HepG2 (cell line): Measurements from ENCODE around the gene TMCC1. TPM values are rescaled to one million over a fixed set of nuclear protein-coding genes. Genes with fewer than 3 reads are reported as not detected.

Experiments
- ARNT2 ChIP-seq: sonication (generic); formaldehyde crosslinking; IDR thresholded peaks from 2 replicates; pipeline ENCODE4 v1.8.0; 2022; ENCODE audit warnings: mild to moderate bottlenecking, low read depth, missing genetic modification reagents, moderate library complexity
- IRX3 ChIP-seq: sonication (generic); formaldehyde crosslinking; IDR thresholded peaks from 2 replicates; pipeline ENCODE4 v1.8.1; 2023; ENCODE audit warnings: mild to moderate bottlenecking, low read depth, missing genetic modification reagents, borderline replicate concordance
- KDM4B ChIP-seq: sonication (generic); formaldehyde crosslinking; IDR thresholded peaks from 2 replicates; pipeline ENCODE4 v1.4.0; 2020; ENCODE audit warnings: missing genetic modification reagents
- KDM5A ChIP-seq: fragments of 200-600 bp; sonication (generic); IDR thresholded peaks from 2 replicates; pipeline ENCODE4 v1.7.0; 2018; ENCODE audit warnings: antibody characterized with exemption, mild to moderate bottlenecking, low read length, borderline replicate concordance
- PTBP1 ChIP-seq: fragments of 200-400 bp; formaldehyde crosslinking; IDR thresholded peaks from 2 replicates; pipeline ENCODE4 v1.6.1; 2018; ENCODE audit warnings: low read length, low read depth; ENCODE audit not compliant: poor library complexity, severe bottlenecking
- SALL1 ChIP-seq: sonication (generic); formaldehyde crosslinking; IDR thresholded peaks from 2 replicates; pipeline ENCODE4 v1.8.0; 2022; ENCODE audit warnings: mild to moderate bottlenecking, missing genetic modification reagents
- SKIL ChIP-seq: sonication (generic); formaldehyde crosslinking; IDR thresholded peaks from 2 replicates; pipeline ENCODE4 v1.8.0; 2022; ENCODE audit warnings: missing genetic modification reagents, mild to moderate bottlenecking, moderate library complexity, borderline replicate concordance
- STAG1 ChIP-seq: sonication (generic); formaldehyde crosslinking; IDR thresholded peaks from 2 replicates; pipeline ENCODE4 v1.4.0; 2020; ENCODE audit warnings: missing genetic modification reagents
- TFE3 ChIP-seq: IDR thresholded peaks from 2 replicates; pipeline ENCODE4 v1.6.1; 2016
- THYN1 ChIP-seq: sonication (generic); formaldehyde crosslinking; IDR thresholded peaks from 2 replicates; pipeline ENCODE4 v1.8.1; 2023; ENCODE audit warnings: low read depth, mild to moderate bottlenecking, moderate library complexity, missing genetic modification reagents, borderline replicate concordance
- ZNF232 ChIP-seq: sonication (generic); formaldehyde crosslinking; IDR thresholded peaks from 2 replicates; pipeline ENCODE4 v1.4.0; 2020; ENCODE audit warnings: missing genetic modification reagents, borderline replicate concordance
- ZNF263 ChIP-seq: sonication (generic); formaldehyde crosslinking; IDR thresholded peaks from 2 replicates; pipeline ENCODE4 v1.4.0; 2020; ENCODE audit warnings: missing genetic modification reagents
- ZNF383 ChIP-seq: sonication (generic); formaldehyde crosslinking; IDR thresholded peaks from 2 replicates; pipeline ENCODE4 v1.4.0; 2020; ENCODE audit warnings: missing genetic modification reagents, mild to moderate bottlenecking, borderline replicate concordance
- ZNF512B ChIP-seq: sonication (generic); formaldehyde crosslinking; IDR thresholded peaks from 2 replicates; pipeline ENCODE4 v1.5.1; 2020; ENCODE audit warnings: missing genetic modification reagents, mild to moderate bottlenecking, borderline replicate concordance
- ZNF7 ChIP-seq: IDR thresholded peaks from 2 replicates; pipeline ENCODE4 v1.6.1; 2016; ENCODE audit warnings: missing biosample characterization, missing genetic modification reagents
- ZSCAN12 ChIP-seq: sonication (generic); formaldehyde crosslinking; IDR thresholded peaks from 2 replicates; pipeline ENCODE4 v1.9.0; 2021; ENCODE audit warnings: mild to moderate bottlenecking, missing genetic modification reagents
- ZSCAN20 ChIP-seq: sonication (generic); formaldehyde crosslinking; IDR thresholded peaks from 2 replicates; pipeline ENCODE4 v1.4.0; 2020; ENCODE audit warnings: missing genetic modification reagents, mild to moderate bottlenecking, borderline replicate concordance
- ZZZ3 ChIP-seq: sonication (generic); formaldehyde crosslinking; IDR thresholded peaks from 2 replicates; pipeline ENCODE4 v1.4.0; 2020; ENCODE audit warnings: missing genetic modification reagents, mild to moderate bottlenecking, borderline replicate concordance
- polyA plus RNA-seq, 8 experiments: library from polyadenylated mRNA; depleted of rRNA in 3 of 8; stranded (reverse) in 7 of 8; unstranded in 1 of 8; fragments of >200 nt; fragmentation: Illumina TruSeq in 4 of 8; extraction: Trizol in 4 of 8; gene quantifications; 2 replicates each; pipeline versions ENCODE4 v1.2.1 to v1.2.3, GENCODE V29; 2011 to 2016; ENCODE audit warnings: low read depth in 4 of 8, missing spikeins in 1 of 8, mixed read lengths in 1 of 8; ENCODE audit not compliant: insufficient read depth in 1 of 8
- total RNA-seq, 5 experiments: library from RNA; depleted of rRNA; stranded (reverse); fragments of >200 nt; fragmentation: Illumina TruSeq; extraction: Trizol; gene quantifications; 2 replicates each; pipeline ENCODE4 v1.2.3, GENCODE V29; 2016; ENCODE audit warnings: low read depth in 1 of 5
- TF ChIP-seq, protein P1 (sequence below): sonication (generic); formaldehyde crosslinking; IDR thresholded peaks from 2 replicates; pipeline ENCODE4 v1.4.0; 2020; ENCODE audit warnings: missing genetic modification reagents, borderline replicate concordance
- TF ChIP-seq, protein P2 (sequence below): sonication (generic); formaldehyde crosslinking; IDR thresholded peaks from 2 replicates; pipeline ENCODE4 v1.5.0; 2020; ENCODE audit warnings: missing genetic modification reagents

TMCC1 gene
- total and polyA plus RNA-seq, 2 of the 13 experiments (the other 11 are each of a cell fraction or from before 2014, with no cell fraction given), result 12.1 to 264 TPM

GRCh38 chr3:129942296-129942695 lies 48.8 kb upstream of the TMCC1 start (continued):
- TF ChIP-seq TFE3 (CRISPR knock-in tag) (no peak), PTBP1 (no peak), ARNT2 (CRISPR knock-in tag) (no peak), KDM4B (CRISPR knock-in tag) (no peak), ZSCAN12 (no peak), ZZZ3 (CRISPR knock-in tag) (no peak), ZNF263 (CRISPR knock-in tag) (peak; percentile 40; the same call in 1 of the 2 replicates), STAG1 (CRISPR knock-in tag) (peak; percentile 96), THYN1 (CRISPR knock-in tag) (no peak), ZNF383 (CRISPR knock-in tag) (no peak), ZSCAN20 (CRISPR knock-in tag) (no peak), SKIL (CRISPR knock-in tag) (no peak), ZNF512B (no peak), ZNF7 (CRISPR knock-in tag) (no peak), SALL1 (CRISPR knock-in tag) (0 out of 2 replicates have a peak, but pooled peaks have one; percentile 12), ZNF232 (no peak), IRX3 (CRISPR knock-in tag) (no peak), KDM5A (no peak)
- TF ChIP-seq, protein P1, sequence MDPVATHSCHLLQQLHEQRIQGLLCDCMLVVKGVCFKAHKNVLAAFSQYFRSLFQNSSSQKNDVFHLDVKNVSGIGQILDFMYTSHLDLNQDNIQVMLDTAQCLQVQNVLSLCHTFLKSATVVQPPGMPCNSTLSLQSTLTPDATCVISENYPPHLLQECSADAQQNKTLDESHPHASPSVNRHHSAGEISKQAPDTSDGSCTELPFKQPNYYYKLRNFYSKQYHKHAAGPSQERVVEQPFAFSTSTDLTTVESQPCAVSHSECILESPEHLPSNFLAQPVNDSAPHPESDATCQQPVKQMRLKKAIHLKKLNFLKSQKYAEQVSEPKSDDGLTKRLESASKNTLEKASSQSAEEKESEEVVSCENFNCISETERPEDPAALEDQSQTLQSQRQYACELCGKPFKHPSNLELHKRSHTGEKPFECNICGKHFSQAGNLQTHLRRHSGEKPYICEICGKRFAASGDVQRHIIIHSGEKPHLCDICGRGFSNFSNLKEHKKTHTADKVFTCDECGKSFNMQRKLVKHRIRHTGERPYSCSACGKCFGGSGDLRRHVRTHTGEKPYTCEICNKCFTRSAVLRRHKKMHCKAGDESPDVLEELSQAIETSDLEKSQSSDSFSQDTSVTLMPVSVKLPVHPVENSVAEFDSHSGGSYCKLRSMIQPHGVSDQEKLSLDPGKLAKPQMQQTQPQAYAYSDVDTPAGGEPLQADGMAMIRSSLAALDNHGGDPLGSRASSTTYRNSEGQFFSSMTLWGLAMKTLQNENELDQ (CRISPR knock-in tag), result no peak
- TF ChIP-seq, protein P2, sequence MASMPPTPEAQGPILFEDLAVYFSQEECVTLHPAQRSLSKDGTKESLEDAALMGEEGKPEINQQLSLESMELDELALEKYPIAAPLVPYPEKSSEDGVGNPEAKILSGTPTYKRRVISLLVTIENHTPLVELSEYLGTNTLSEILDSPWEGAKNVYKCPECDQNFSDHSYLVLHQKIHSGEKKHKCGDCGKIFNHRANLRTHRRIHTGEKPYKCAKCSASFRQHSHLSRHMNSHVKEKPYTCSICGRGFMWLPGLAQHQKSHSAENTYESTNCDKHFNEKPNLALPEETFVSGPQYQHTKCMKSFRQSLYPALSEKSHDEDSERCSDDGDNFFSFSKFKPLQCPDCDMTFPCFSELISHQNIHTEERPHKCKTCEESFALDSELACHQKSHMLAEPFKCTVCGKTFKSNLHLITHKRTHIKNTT (CRISPR knock-in tag), result no peak
